Vagina (tissue), 2 donors: ENCODE measurements around the gene CD226. TPM values are rescaled to one million over a fixed set of nuclear protein-coding genes. Genes with fewer than 3 reads are reported as not detected.
"Not testable (repeated sequence)": the region's sequence is repeated elsewhere in the genome, so short reads cannot be mapped to it uniquely, and the experiment has no call there.

Experiments used
- DNase-seq, 2 donors: peaks; one replicate each; pipeline ENCODE4 v3.0.0-alpha.2; 2017; ENCODE audit errors: extremely low spot score in 2 of 2
- H3K27ac ChIP-seq: fragments of 200-600 bp; sonication (generic); one replicate; pipeline ENCODE4 v1.5.1; 2019
- H3K27me3 ChIP-seq: fragments of 200-600 bp; sonication (generic); one replicate; pipeline ENCODE4 v1.5.1; 2019
- H3K36me3 ChIP-seq, 2 donors: fragments of 200-600 bp; sonication (generic); one replicate each; pipeline ENCODE4 v1.5.1; 2017 to 2019
- H3K4me1 ChIP-seq: fragments of 200-600 bp; sonication (generic); one replicate; pipeline ENCODE4 v1.5.1; 2019
- H3K4me3 ChIP-seq, 2 donors: fragments of 200-600 bp; sonication (generic); 1 replicate in 1 of 2; 2 replicates in 1 of 2; pipeline ENCODE4 v1.5.1; 2016 to 2019
- H3K9me3 ChIP-seq: fragments of 200-600 bp; sonication (generic); one replicate; pipeline ENCODE4 v1.5.1; 2019
- POLR2A ChIP-seq, 2 donors: fragments of 450-650 bp; IDR thresholded peaks; one replicate each; pipeline ENCODE4 v1.6.1; 2017; ENCODE audit warnings: antibody characterized with exemption in 2 of 2, mild to moderate bottlenecking in 2 of 2, moderate library complexity in 2 of 2
- POLR2AphosphoS5 ChIP-seq, 2 donors: sonication (generic); formaldehyde crosslinking; IDR thresholded peaks; one replicate each; pipeline ENCODE4 v1.9.0; 2017; ENCODE audit warnings: antibody characterized with exemption in 2 of 2, mild to moderate bottlenecking in 2 of 2, low read depth in 1 of 2; ENCODE audit not compliant: insufficient read depth in 1 of 2
- intact Hi-C: fragments of 100-400 bp; cut with DNase I; formaldehyde crosslinking; loops from one replicate; pipeline ENCODE4 v1.15.1; 2023
- total RNA-seq: library from RNA; depleted of rRNA; stranded (reverse); fragments of >200 nt; gene quantifications from one replicate; pipeline ENCODE4 v1.2.3, GENCODE V29; 2016
- TF ChIP-seq, protein P1 (sequence below), 3 experiments: fragments of 450-650 bp in 2 of 3; fragments of 200-600 bp in 1 of 3; sonication (generic) in 1 of 3; IDR thresholded peaks; one replicate each; pipeline ENCODE4 v1.5.1; 2017 to 2019; ENCODE audit warnings: antibody characterized with exemption in 3 of 3, mild to moderate bottlenecking in 2 of 3, moderate library complexity in 2 of 3

Gene CD226
- total RNA-seq, 1 donor from 2014 or later: 6.4 TPM

DNA sequence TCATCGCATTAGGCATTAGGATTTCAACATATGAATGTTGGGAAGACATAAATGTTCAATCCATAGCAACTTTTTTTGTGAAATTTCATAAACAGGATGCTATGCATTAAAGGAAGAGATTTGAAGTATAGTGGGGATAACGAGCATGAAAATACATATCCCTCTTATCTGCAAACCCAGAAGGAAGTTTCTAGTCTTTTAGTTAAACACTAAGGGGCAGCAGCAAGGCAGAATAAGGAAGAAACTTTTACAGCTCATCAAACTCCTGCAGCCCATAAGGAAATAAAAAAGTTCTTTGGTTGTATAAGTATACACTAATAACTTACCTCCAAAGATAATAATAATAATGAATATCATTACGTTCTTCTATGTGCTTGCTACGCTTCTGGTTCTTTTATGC is 81.5 kb downstream of the CD226 start:
- H3K4me3 ChIP-seq: no peak overlapping the region
- no peak overlapping the region for H3K27ac ChIP-seq
- no peaks in the 10 kb centered on the region for H3K4me1 ChIP-seq
- intact Hi-C loops: no loop called here
- H3K27me3 ChIP-seq: no peaks in the 10 kb centered on the region
- TF ChIP-seq POLR2A (IDR thresholded peaks at IDR 0.05) (no peak), POLR2AphosphoS5 (IDR thresholded peaks at IDR 0.05; ENCODE audit: insufficient read depth in 1 of 2, low read depth in 1 of 2) (no peak)
- TF ChIP-seq, protein P1, sequence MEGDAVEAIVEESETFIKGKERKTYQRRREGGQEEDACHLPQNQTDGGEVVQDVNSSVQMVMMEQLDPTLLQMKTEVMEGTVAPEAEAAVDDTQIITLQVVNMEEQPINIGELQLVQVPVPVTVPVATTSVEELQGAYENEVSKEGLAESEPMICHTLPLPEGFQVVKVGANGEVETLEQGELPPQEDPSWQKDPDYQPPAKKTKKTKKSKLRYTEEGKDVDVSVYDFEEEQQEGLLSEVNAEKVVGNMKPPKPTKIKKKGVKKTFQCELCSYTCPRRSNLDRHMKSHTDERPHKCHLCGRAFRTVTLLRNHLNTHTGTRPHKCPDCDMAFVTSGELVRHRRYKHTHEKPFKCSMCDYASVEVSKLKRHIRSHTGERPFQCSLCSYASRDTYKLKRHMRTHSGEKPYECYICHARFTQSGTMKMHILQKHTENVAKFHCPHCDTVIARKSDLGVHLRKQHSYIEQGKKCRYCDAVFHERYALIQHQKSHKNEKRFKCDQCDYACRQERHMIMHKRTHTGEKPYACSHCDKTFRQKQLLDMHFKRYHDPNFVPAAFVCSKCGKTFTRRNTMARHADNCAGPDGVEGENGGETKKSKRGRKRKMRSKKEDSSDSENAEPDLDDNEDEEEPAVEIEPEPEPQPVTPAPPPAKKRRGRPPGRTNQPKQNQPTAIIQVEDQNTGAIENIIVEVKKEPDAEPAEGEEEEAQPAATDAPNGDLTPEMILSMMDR (IDR thresholded peaks at IDR 0.05): no peak
- no peak for DNase-seq
- no peaks in the 10 kb centered on the region for H3K36me3 ChIP-seq
- H3K9me3 ChIP-seq: no peaks in the 10 kb centered on the region

DNA sequence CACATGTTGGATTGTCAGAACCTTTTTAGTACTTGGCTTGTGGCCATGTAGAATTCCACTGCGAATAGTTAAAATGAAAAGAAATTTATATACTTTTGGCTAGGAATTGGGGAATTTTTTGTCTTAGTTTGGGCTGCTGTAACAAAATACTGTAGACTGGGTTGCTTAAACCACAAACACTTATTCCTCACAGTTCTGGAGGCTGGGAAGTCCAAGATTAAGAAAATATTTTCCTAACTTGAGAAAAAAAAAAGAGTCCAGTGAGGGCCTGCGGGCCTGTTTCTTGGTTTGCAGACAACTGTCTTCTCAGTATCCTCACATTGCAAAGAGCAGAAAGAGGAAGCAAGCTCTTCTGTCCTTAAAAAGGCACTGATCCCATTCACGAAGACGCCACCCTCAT is 81.9 kb downstream of the CD226 start:
- no peak for DNase-seq
- no peak overlapping the region for H3K4me3 ChIP-seq
- intact Hi-C loops: no loop called here
- no peaks in the 10 kb centered on the region for H3K27me3 ChIP-seq
- H3K27ac ChIP-seq: no peak overlapping the region
- no peaks in the 10 kb centered on the region for H3K36me3 ChIP-seq
- no peaks in the 10 kb centered on the region for H3K9me3 ChIP-seq
- TF ChIP-seq POLR2A (IDR thresholded peaks at IDR 0.05) (no peak), POLR2AphosphoS5 (IDR thresholded peaks at IDR 0.05; ENCODE audit: insufficient read depth in 1 of 2, low read depth in 1 of 2) (no peak)
- TF ChIP-seq, protein P1 (IDR thresholded peaks at IDR 0.05): no peak
- H3K4me1 ChIP-seq: no peaks in the 10 kb centered on the region

DNA sequence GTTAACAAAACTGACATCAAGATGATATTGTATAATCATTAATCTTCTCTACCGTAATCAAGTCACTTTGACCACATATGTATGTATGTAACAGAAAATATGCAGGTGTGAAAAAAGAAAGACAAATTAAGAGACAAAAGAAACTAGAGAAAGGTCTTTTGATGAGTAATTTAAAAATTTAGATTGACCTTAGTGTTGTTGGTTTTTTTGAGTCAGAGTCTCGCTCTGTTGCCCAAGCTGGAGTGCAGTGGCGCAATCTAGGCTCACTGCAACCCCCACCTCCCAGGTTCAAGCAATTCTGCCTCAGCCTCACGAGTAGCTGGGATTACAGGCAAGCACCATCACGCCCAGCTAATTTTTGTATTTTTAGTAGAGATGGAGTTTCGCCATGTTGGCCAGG is 82.9 kb downstream of the CD226 start:
- H3K4me3 ChIP-seq: not testable (repeated sequence)

DNA sequence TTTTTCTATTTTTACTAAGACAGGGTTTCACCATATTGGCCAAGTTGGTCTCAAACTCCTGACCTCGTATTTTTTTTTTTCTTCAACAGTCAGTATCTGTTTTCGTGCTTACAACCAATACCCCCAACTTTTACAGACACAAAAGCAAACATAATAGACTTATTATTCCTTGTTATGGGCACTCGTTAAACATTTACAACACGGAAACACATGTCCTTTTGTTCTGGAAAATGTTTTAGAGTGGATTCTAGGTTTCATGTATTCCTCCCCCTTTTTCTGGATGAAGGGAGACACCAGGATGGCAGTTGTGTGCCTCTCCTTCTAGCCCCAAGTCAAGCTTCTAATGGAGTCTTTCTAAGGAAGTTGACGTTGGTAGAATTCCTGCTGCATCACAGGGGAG is 88.8 kb downstream of the CD226 start:
- H3K27me3 ChIP-seq: no peaks in the 10 kb centered on the region
- H3K27ac ChIP-seq: no peak overlapping the region
- H3K4me1 ChIP-seq: no peaks in the 10 kb centered on the region
- no peak for DNase-seq
- no peak overlapping the region for H3K4me3 ChIP-seq
- no peaks in the 10 kb centered on the region for H3K9me3 ChIP-seq
- TF ChIP-seq POLR2AphosphoS5 (IDR thresholded peaks at IDR 0.05; ENCODE audit: insufficient read depth in 1 of 2, low read depth in 1 of 2) (no peak), POLR2A (IDR thresholded peaks at IDR 0.05) (no peak)
- TF ChIP-seq, protein P1 (IDR thresholded peaks at IDR 0.05): no peak
- H3K36me3 ChIP-seq: no peaks in the 10 kb centered on the region
- intact Hi-C loops: no loop called here

More for the DNA sequence above, 82.9 kb downstream of the CD226 start:
- H3K9me3 ChIP-seq, DNase-seq, H3K27ac ChIP-seq, H3K27me3 ChIP-seq, H3K4me1 ChIP-seq, H3K36me3 ChIP-seq, intact Hi-C loops: not testable (repeated sequence)

DNA sequence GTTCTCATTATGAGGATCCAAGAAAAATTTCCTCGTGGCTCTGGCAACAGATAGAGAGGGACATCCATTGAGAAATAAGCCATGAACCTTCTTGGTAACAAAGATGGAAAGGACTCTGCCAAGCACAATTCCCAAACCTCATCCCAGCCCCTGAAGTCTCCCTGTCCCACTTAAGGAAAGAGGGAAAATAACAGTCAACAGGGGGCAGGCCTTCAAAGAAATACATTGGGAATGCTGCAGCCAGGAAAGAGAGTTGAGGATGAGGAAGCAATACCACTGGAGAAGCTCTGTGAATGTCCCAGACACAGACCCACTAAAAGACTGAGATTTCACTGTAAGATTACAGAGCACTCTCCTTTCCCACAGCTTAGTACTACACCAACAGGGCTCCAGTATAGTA is 93.2 kb downstream of the CD226 start:
- H3K4me3 ChIP-seq: no peak overlapping the region
- intact Hi-C loops: no loop called here
- TF ChIP-seq POLR2AphosphoS5 (IDR thresholded peaks at IDR 0.05; ENCODE audit: insufficient read depth in 1 of 2, low read depth in 1 of 2): no peak
- no peak for TF ChIP-seq POLR2A (IDR thresholded peaks at IDR 0.05)
- no peaks in the 10 kb centered on the region for H3K27me3 ChIP-seq
- DNase-seq: no peak
- no peaks in the 10 kb centered on the region for H3K4me1 ChIP-seq
- no peaks in the 10 kb centered on the region for H3K9me3 ChIP-seq
- H3K27ac ChIP-seq: no peak overlapping the region
- H3K36me3 ChIP-seq: no peaks in the 10 kb centered on the region

DNA sequence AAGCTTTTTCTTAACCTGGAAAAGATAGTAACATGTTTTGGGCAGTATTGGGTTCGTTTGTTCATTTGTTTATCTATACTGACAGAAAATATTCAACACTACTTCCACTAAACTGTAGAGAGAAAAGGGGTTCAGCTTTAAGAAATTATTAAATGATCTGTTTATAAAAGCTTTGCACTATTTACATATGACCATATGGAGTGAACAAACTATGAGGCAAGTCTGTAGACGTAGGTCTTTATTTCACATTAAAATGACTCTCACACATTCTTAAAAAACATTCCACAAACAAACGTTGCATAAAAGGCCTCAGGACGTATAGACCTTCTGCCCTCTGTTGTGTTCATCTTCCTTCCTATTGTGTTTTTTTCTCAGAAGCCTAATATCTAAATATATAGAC is 94.6 kb downstream of the CD226 start:
- Histone ChIP-seq H3K4me1 (no peaks in the 10 kb centered on the region), H3K4me3 (no peak overlapping the region), H3K36me3 (no peaks in the 10 kb centered on the region), H3K27ac (no peak overlapping the region), H3K9me3 (no peaks in the 10 kb centered on the region), H3K27me3 (no peaks in the 10 kb centered on the region)
- TF ChIP-seq POLR2A (IDR thresholded peaks at IDR 0.05) (no peak), POLR2AphosphoS5 (IDR thresholded peaks at IDR 0.05; ENCODE audit: insufficient read depth in 1 of 2, low read depth in 1 of 2) (no peak)
- TF ChIP-seq, protein P1 (IDR thresholded peaks at IDR 0.05): no peak
- intact Hi-C loops: no loop called here
- no peak for DNase-seq
